Occipital lobe (tissue), 2 donors: ENCODE measurements around the gene GNAO1. TPM values are rescaled to one million over a fixed set of nuclear protein-coding genes. Genes with fewer than 3 reads are reported as not detected.
"Not testable (repeated sequence)": the region's sequence is repeated elsewhere in the genome, so short reads cannot be mapped to it uniquely, and the experiment has no call there.

Source experiments
- DNase-seq: peaks from one replicate; lab custom pipeline; 2025; lab: John Stamatoyannopoulos, UW
- total RNA-seq: library from RNA; depleted of rRNA; stranded (reverse); fragments of >200 nt; gene quantifications from one replicate; pipeline ENCODE4 v1.2.3, GENCODE V29; 2014

The GNAO1 gene
- total RNA-seq, 1 donor from 2014 or later, result 48.0 TPM

- no peak for DNase-seq
Observed at GRCh38 chr16:56363181-56363716, 172.0 kb downstream of the GNAO1 start.

GRCh38 chr16:56363781-56364565 lies 172.7 kb downstream of the GNAO1 start:
- DNase-seq, result no peak

GRCh38 chr16:56364865-56365264 lies 173.6 kb downstream of the GNAO1 start:
- no peak for DNase-seq

DNA sequence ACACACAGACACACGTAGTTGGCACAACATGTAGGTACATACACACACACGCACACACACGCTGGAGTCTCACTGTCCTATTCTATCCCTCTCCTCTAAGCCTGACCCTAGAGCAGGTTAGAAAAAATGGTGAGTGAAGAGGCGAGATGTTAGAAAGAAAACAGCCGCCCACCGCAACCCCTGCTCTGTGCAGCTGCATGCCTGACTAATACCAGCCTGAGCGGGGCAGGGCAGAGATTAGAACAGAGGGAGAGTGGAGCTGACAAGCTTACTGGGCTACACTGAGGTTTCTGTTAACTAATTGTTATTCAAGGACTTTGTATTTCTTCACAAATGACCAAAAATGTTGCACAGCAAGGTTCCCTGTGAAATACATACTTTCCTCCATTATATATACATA lies 174.3 kb downstream of the GNAO1 start:
- no peak for DNase-seq

GRCh38 chr16:56366945-56367344 lies 175.7 kb downstream of the GNAO1 start:
- no peak for DNase-seq

DNA sequence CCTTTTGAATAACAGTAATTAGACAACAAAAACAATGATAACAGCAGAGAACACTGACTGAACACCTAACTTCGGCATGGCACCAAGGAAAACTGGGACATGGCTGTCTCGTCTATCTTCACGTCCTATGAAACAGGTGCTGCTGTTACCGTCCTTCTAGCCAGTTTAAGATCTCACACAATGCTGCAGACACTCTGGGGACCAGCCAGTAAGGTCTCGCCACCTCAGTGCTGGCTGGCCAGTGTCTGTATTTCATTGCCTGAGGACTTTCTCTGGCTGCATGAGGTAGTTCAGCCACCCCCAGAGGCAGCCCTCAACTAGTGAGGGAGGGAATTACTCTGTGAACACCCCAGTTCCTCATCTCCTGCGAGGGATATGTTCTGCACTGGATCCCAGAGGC lies 176.5 kb downstream of the GNAO1 start:
- DNase-seq, result no peak

GRCh38 chr16:56368545-56368944 lies 177.3 kb downstream of the GNAO1 start:
- no peak for DNase-seq

GRCh38 chr16:56369202-56369601 lies 177.9 kb downstream of the GNAO1 start:
- DNase-seq, result no peak

DNA sequence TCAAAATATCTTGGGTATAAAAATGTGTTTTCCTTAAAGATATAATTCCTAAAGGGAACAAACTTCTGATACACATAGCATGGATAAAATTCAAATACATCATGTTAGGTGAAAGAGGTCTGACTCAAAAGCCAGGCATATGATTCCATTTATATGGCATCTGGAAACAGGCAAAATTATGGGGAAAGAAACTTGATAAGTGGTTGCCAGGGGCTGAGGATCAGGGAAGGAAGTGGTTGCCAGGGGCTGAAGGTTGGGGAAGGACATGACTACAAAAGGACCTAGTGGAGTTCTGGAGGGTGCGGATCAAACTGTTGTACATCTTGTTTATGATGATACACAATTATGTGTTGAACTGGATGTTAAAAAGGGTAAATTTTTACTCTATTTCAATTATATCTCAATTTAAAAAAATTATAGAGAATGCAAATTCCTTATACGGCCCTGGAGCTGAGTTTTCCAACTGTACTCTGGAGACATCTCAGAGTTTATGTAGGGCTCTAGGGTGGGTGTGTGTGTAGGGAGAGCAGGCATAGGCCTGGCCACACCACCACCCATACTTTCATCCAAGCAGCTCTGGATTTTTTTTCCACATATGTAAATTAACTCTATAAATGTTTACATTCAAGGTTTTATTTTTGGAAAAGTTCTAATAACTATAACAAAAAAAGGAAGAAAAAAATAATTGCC lies 179.0 kb downstream of the GNAO1 start:
- no peak for DNase-seq

DNA sequence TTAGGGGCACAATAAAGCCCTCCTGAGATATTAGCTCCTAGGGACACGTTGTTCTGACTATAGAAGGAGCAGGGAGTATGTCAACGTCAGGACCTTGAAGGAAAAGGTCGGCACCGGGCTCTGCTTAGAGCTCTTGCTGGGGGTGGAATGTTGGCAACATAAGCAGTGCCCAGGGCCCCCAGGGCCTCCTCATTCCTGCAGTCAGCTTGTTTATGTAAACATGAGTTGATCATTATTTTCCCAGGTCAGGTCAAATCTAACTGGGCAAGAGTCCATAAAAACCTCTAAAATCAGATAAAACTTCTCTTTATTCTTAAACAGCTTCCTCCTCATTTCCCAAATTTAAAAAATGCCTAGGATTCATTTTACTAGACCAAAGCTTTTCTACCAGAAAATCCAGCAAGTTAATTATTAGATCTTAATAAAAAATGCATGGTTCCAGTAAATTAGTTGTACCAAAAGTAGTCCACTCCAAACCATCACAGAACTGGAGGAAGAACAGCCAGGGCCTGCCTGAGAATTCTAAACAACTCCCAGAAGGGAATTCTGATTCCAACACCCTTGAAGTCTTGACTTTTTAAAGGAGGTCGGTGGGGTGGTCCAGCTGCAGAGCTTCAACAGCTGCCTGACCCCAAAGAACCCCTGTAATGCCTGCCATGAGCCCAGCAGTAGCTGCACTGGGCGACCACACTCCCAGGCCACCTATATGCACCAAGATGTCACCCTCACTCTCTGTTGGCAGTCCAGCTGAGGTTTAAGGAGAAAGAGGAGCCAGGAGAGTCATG lies 179.8 kb downstream of the GNAO1 start:
- DNase-seq, result no peak

DNA sequence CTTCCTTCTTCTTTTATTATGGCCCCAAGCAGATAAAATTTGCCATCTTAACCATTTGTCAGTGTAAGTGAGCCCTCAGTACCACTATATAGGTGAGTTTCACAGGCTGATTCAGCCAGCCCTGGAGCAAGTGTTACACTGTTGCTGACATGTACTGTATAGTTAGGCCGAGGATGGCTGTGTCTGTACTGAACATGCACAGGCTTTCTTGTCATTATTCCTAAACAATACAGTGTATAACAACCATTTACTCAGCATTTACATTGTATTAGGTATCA lies 180.3 kb downstream of the GNAO1 start:
- DNase-seq, result no peak

- DNase-seq, result no peak
Observed at GRCh38 chr16:56372013-56372634, 180.8 kb downstream of the GNAO1 start.

GRCh38 chr16:56373003-56373402 lies 181.7 kb downstream of the GNAO1 start:
- DNase-seq, result no peak

GRCh38 chr16:56375792-56376191 lies 184.5 kb downstream of the GNAO1 start:
- DNase-seq, result not testable (repeated sequence)

GRCh38 chr16:56379044-56379443 lies 187.8 kb downstream of the GNAO1 start:
- DNase-seq, result not testable (repeated sequence)

GRCh38 chr16:56380778-56381485 lies 189.6 kb downstream of the GNAO1 start:
- not testable (repeated sequence) for DNase-seq

GRCh38 chr16:56382459-56382858 lies 191.2 kb downstream of the GNAO1 start:
- DNase-seq, result no peak

- no peak for DNase-seq
Observed at GRCh38 chr16:56382901-56383355, 191.6 kb downstream of the GNAO1 start.

- DNase-seq, result no peak
Observed at GRCh38 chr16:56384074-56384721, 192.9 kb downstream of the GNAO1 start.

DNA sequence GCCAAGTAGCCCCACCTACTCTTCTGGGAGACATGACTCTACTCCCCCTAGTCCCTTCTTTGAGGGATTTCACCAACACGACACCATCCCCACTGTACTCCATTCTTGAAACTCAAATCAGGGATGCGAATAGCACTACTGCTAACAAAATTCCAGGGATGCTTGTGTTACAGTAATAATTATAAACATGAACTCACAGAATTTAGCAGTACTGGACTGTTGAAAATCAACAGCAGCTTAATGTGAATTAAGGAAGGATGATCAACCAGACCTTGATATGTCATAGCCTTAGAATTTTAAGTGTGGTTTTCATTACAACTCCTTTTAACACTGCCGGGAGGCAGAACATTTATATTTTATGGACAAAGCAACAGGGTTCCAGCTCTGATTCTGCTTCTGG lies 196.1 kb downstream of the GNAO1 start:
- DNase-seq, result no peak
